PC-9 (cell line): ENCODE results near the gene HS6ST3.

Experiments
- EZH2 ChIP-seq: fragments of 200-600 bp; sonication (generic); IDR thresholded peaks from 2 replicates; pipeline ENCODE4 v1.8.0; 2017; ENCODE audit warnings: antibody characterized with exemption, low read depth
- TF ChIP-seq, protein P1 (sequence below): fragments of 200-600 bp; sonication (generic); conservative IDR thresholded peaks from 2 replicates; pipeline ENCODE4 v1.6.1; 2017; ENCODE audit warnings: mixed run types, antibody characterized with exemption, mild to moderate bottlenecking, moderate library complexity

GRCh38 chr13:96797136-96797535 is 707.2 kb downstream of the HS6ST3 start:
- TF ChIP-seq, protein P1, sequence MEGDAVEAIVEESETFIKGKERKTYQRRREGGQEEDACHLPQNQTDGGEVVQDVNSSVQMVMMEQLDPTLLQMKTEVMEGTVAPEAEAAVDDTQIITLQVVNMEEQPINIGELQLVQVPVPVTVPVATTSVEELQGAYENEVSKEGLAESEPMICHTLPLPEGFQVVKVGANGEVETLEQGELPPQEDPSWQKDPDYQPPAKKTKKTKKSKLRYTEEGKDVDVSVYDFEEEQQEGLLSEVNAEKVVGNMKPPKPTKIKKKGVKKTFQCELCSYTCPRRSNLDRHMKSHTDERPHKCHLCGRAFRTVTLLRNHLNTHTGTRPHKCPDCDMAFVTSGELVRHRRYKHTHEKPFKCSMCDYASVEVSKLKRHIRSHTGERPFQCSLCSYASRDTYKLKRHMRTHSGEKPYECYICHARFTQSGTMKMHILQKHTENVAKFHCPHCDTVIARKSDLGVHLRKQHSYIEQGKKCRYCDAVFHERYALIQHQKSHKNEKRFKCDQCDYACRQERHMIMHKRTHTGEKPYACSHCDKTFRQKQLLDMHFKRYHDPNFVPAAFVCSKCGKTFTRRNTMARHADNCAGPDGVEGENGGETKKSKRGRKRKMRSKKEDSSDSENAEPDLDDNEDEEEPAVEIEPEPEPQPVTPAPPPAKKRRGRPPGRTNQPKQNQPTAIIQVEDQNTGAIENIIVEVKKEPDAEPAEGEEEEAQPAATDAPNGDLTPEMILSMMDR: no peak
- TF ChIP-seq EZH2: no peak
